Measurements from ENCODE around the gene PTPRE.

The PTPRE gene

GRCh38 chr10:127906548-127907377 lies at the start of gene PTPRE:
Gene PTPRE (plus strand): TSS chr10:127907103. CDS start chr10:128040882, 133,779 bp downstream.
- no peak for DNase-seq (ENCODE audit: low read depth)

- DNase-seq (ENCODE audit: low read depth): no peak
Observed at GRCh38 chr10:127860592-127860991, 46.3 kb upstream of the PTPRE start.

GRCh38 chr10:127863231-127863825 lies 43.6 kb upstream of the PTPRE start:
- no peak for DNase-seq (ENCODE audit: low read depth)

- no peak for DNase-seq (ENCODE audit: low read depth)
Observed at GRCh38 chr10:127866276-127867013, 40.5 kb upstream of the PTPRE start.

- DNase-seq (ENCODE audit: low read depth): no peak
Observed at GRCh38 chr10:127867805-127868204, 39.1 kb upstream of the PTPRE start.

GRCh38 chr10:127869329-127869728 lies 37.6 kb upstream of the PTPRE start:
- no peak for DNase-seq (ENCODE audit: low read depth)

GRCh38 chr10:127871631-127872010 lies 35.3 kb upstream of the PTPRE start:
- DNase-seq (ENCODE audit: low read depth): no peak

- DNase-seq (ENCODE audit: low read depth): no peak
Observed at GRCh38 chr10:127872011-127872761, 34.7 kb upstream of the PTPRE start.

- DNase-seq (ENCODE audit: low read depth): no peak
Observed at GRCh38 chr10:127872871-127873600, 33.9 kb upstream of the PTPRE start.

GRCh38 chr10:127873901-127874470 lies 32.9 kb upstream of the PTPRE start:
- DNase-seq (ENCODE audit: low read depth): no peak

- no peak for DNase-seq (ENCODE audit: low read depth)
Observed at GRCh38 chr10:127874671-127875448, 32.0 kb upstream of the PTPRE start.

GRCh38 chr10:127875449-127875765 lies 31.5 kb upstream of the PTPRE start:
- no peak for DNase-seq (ENCODE audit: low read depth)

- no peak for DNase-seq (ENCODE audit: low read depth)
Observed at GRCh38 chr10:127875916-127876315, 31.0 kb upstream of the PTPRE start.

GRCh38 chr10:127877116-127877515 lies 29.8 kb upstream of the PTPRE start:
- no peak for DNase-seq (ENCODE audit: low read depth)

GRCh38 chr10:127877699-127878098 lies 29.2 kb upstream of the PTPRE start:
- no peak for DNase-seq (ENCODE audit: low read depth)

GRCh38 chr10:127878475-127879055 lies 28.3 kb upstream of the PTPRE start:
- DNase-seq (ENCODE audit: low read depth): no peak

- DNase-seq (ENCODE audit: low read depth): no peak
Observed at GRCh38 chr10:127880557-127880956, 26.3 kb upstream of the PTPRE start.

- no peak for DNase-seq (ENCODE audit: low read depth)
Observed at GRCh38 chr10:127881262-127881661, 25.6 kb upstream of the PTPRE start.

GRCh38 chr10:127882391-127882790 lies 24.5 kb upstream of the PTPRE start:
- no peak for DNase-seq (ENCODE audit: low read depth)

GRCh38 chr10:127882801-127883459 lies 24.0 kb upstream of the PTPRE start:
- DNase-seq (ENCODE audit: low read depth): no peak
